ENCODE results near the gene MRPS15.
"Not testable (repeated sequence)": the region's sequence is repeated elsewhere in the genome, so short reads cannot be mapped to it uniquely, and the experiment has no call there.

Gene MRPS15

GRCh38 chr1:36463803-36464604 is at the start of gene MRPS15:
Gene MRPS15 (minus strand): TSS chr1:36464384. CDS start chr1:36464275, 109 bp downstream.
- DNase-seq (ENCODE audit: low read depth in 2 of 2) = peak; percentile 70 to 90

- no peak for DNase-seq (ENCODE audit: low read depth in 2 of 2)
These were observed 48.7 kb upstream of the MRPS15 start for GRCh38 chr1:36512842-36513241.

GRCh38 chr1:36511804-36512798 is 47.9 kb upstream of the MRPS15 start:
- no peak for DNase-seq (ENCODE audit: low read depth in 2 of 2)

GRCh38 chr1:36511220-36511619 is 47.0 kb upstream of the MRPS15 start:
- not testable (repeated sequence) for DNase-seq (ENCODE audit: low read depth in 2 of 2)

GRCh38 chr1:36510418-36510817 is 46.2 kb upstream of the MRPS15 start:
- DNase-seq (ENCODE audit: low read depth in 2 of 2) = no peak

- DNase-seq (ENCODE audit: low read depth in 2 of 2) = no peak
These were observed 44.1 kb upstream of the MRPS15 start for GRCh38 chr1:36508257-36508656.

GRCh38 chr1:36506276-36506920 is 42.2 kb upstream of the MRPS15 start:
- DNase-seq (ENCODE audit: low read depth in 2 of 2) = no peak

GRCh38 chr1:36503733-36504132 is 39.5 kb upstream of the MRPS15 start:
- DNase-seq (ENCODE audit: low read depth in 2 of 2) = no peak

GRCh38 chr1:36503159-36503558 is 39.0 kb upstream of the MRPS15 start:
- DNase-seq (ENCODE audit: low read depth in 2 of 2) = no peak

- no peak for DNase-seq (ENCODE audit: low read depth in 2 of 2)
These were observed 38.4 kb upstream of the MRPS15 start for GRCh38 chr1:36502616-36503015.

- not testable (repeated sequence) for DNase-seq (ENCODE audit: low read depth in 2 of 2)
These were observed 37.7 kb upstream of the MRPS15 start for GRCh38 chr1:36501911-36502310.

GRCh38 chr1:36497207-36497606 is 33.0 kb upstream of the MRPS15 start:
- no peak for DNase-seq (ENCODE audit: low read depth in 2 of 2)

GRCh38 chr1:36494971-36495370 is 30.8 kb upstream of the MRPS15 start:
- DNase-seq (ENCODE audit: low read depth in 2 of 2) = no peak

GRCh38 chr1:36493524-36493923 is 29.3 kb upstream of the MRPS15 start:
- no peak for DNase-seq (ENCODE audit: low read depth in 2 of 2)

GRCh38 chr1:36492491-36492890 is 28.3 kb upstream of the MRPS15 start:
- no peak for DNase-seq (ENCODE audit: low read depth in 2 of 2)

- DNase-seq (ENCODE audit: low read depth in 2 of 2) = not testable (repeated sequence)
These were observed 25.3 kb upstream of the MRPS15 start for GRCh38 chr1:36489258-36490051.

GRCh38 chr1:36487906-36488305 is 23.7 kb upstream of the MRPS15 start:
- DNase-seq (ENCODE audit: low read depth in 2 of 2) = no peak

GRCh38 chr1:36487336-36487725 is 23.1 kb upstream of the MRPS15 start:
- not testable (repeated sequence) for DNase-seq (ENCODE audit: low read depth in 2 of 2)

GRCh38 chr1:36486439-36487335 is 22.5 kb upstream of the MRPS15 start:
- no peak for DNase-seq (ENCODE audit: low read depth in 2 of 2)

- no peak for DNase-seq (ENCODE audit: low read depth in 2 of 2)
These were observed 21.9 kb upstream of the MRPS15 start for GRCh38 chr1:36486093-36486438.
